OCI-LY1 (cell line): Measurements from ENCODE around the gene SLC6A7.

Experiments used
- CTCF ChIP-seq: fragments of 200-600 bp; sonication (generic), shearing (Covaris generic); IDR thresholded peaks from 2 replicates; pipeline ENCODE4 v1.5.1; 2017; ENCODE audit warnings: mild to moderate bottlenecking, antibody characterized with exemption, low read length, moderate library complexity, mixed read lengths
- EZH2 ChIP-seq: fragments of 200-600 bp; sonication (generic), shearing (Covaris generic); IDR thresholded peaks from 2 replicates; pipeline ENCODE4 v1.8.0; 2017; ENCODE audit warnings: borderline replicate concordance, mixed run types, mild to moderate bottlenecking, antibody characterized with exemption, low read length, moderate library complexity, mixed read lengths

- no peak for TF ChIP-seq CTCF
- TF ChIP-seq EZH2 = no peak
Measured at GRCh38 chr5:150206098-150206778, 16.4 kb downstream of the SLC6A7 start.
